Astrocyte of the spinal cord (primary cell): ENCODE results near the gene CLIP2.
"Not testable (repeated sequence)": the region's sequence is repeated elsewhere in the genome, so short reads cannot be mapped to it uniquely, and the experiment has no call there.

ENCODE experiments used
- DNase-seq: peaks from one replicate; pipeline ENCODE4 v3.0.0; 2011; ENCODE audit warnings: low read depth, low spot score
- H3K4me3 ChIP-seq: 2 replicates; pipeline ENCODE4 v1.5.1; 2011; ENCODE audit warnings: low read depth, mild to moderate bottlenecking, low read length, moderate library complexity
- in situ Hi-C: cut with HindIII; loops from 2 replicates; pipeline ENCODE4 v1.10.0; 2017; ENCODE audit warnings: low sequenced_read_pairs
- TF ChIP-seq, protein P1 (sequence below): IDR thresholded peaks from 2 replicates; pipeline ENCODE4 v1.5.1; 2012; ENCODE audit warnings: low read depth, mild to moderate bottlenecking, low read length, inconsistent platforms

Gene CLIP2

DNA sequence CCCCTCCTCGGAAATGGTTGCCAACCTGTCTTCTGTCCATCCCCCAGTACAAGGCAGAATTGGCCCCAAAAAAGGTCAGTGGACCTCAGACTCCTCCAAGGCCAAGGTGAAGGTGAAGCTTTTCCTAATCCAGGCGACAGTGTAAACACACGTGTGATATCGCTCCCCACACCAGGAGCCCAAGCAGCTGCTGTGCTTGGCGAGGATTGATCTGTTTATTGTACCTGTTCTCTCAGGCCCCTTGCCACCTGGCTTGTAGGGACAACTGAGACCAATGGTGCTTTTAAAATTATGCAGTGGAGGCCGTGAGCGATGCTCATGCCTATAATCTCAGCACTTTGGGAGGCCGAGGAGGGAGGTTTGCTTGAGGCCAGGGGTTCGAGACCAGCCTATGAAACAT lies 98.4 kb downstream of the CLIP2 start:
- H3K4me3 ChIP-seq: no peak overlapping the region
- in situ Hi-C loops: no loop called here
- no peak for DNase-seq
- TF ChIP-seq, protein P1, sequence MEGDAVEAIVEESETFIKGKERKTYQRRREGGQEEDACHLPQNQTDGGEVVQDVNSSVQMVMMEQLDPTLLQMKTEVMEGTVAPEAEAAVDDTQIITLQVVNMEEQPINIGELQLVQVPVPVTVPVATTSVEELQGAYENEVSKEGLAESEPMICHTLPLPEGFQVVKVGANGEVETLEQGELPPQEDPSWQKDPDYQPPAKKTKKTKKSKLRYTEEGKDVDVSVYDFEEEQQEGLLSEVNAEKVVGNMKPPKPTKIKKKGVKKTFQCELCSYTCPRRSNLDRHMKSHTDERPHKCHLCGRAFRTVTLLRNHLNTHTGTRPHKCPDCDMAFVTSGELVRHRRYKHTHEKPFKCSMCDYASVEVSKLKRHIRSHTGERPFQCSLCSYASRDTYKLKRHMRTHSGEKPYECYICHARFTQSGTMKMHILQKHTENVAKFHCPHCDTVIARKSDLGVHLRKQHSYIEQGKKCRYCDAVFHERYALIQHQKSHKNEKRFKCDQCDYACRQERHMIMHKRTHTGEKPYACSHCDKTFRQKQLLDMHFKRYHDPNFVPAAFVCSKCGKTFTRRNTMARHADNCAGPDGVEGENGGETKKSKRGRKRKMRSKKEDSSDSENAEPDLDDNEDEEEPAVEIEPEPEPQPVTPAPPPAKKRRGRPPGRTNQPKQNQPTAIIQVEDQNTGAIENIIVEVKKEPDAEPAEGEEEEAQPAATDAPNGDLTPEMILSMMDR: no peak

DNA sequence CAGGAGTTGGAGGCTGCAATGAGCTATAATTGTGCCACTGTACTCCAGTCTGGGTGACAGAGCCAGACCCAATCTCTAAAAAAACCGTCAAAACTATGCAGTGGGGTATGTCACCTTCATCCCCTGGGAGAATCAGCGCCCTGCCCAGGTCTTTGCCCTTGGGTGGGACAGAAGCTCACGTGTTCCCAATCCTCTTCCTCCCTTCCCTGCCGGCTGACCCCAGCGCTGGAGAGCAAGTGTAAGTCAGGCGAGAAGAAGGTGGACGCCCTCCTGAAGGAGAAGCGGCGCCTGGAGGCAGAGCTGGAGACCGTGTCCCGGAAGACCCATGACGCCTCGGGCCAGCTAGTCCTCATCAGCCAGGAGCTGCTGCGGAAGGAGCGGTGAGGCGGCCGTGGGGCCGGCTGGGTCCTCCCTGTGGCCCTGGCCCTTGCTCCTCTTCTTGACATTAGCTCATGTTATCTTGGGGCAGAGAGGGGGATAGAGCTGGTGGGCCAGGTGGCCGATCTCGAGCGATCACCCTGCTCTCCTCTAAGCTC lies 99.7 kb downstream of the CLIP2 start:
- TF ChIP-seq, protein P1: no peak
- in situ Hi-C loops: no loop called here

DNA sequence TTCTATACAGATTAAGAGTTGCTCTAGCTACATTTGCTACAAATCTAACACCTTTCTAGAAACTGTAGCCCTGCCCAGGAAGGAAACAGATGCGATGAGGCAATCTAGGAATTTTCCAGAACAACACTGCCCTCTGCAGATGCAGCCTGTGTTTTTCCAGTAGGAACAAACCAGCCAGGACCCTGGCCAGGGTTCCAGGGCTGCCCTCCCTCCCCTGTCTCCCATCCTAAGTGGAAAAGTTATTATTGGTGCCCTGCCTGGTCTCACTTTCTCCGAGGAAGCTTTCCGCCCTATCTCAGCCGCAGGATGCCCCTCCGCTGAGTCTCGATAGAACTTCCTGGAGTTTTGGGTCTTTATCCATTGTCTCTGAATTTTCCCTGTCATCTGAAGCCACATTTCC lies 104.5 kb downstream of the CLIP2 start:
- H3K4me3 ChIP-seq, in situ Hi-C loops: not testable (repeated sequence)
- peak; percentile 40 for DNase-seq
- TF ChIP-seq, protein P1: peak; percentile 47

More for the DNA sequence above, 99.7 kb downstream of the CLIP2 start:
- no peak for DNase-seq
- H3K4me3 ChIP-seq: no peak overlapping the region

DNA sequence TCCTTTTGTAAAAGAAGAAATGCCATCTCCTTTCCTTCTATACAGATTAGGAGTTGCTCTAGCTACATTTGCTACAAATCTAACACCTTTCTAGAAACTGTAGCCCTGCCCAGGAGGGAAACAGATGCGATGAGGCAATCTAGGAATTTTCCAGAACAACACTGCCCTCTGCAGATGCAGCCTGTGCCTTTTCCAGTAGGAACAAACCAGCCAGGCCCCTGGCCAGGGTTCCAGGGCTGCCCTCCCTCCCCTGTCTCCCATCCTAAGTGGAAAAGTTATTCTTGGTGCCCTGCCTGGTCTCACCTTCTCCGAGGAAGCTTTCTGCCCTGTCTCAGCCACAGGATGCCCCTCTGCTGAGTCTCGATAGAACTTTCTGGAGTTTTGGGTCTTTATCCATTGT lies 105.4 kb downstream of the CLIP2 start:
- peak; percentile 14 for DNase-seq
- in situ Hi-C loops, H3K4me3 ChIP-seq: not testable (repeated sequence)
- TF ChIP-seq, protein P1: peak; percentile 44

DNA sequence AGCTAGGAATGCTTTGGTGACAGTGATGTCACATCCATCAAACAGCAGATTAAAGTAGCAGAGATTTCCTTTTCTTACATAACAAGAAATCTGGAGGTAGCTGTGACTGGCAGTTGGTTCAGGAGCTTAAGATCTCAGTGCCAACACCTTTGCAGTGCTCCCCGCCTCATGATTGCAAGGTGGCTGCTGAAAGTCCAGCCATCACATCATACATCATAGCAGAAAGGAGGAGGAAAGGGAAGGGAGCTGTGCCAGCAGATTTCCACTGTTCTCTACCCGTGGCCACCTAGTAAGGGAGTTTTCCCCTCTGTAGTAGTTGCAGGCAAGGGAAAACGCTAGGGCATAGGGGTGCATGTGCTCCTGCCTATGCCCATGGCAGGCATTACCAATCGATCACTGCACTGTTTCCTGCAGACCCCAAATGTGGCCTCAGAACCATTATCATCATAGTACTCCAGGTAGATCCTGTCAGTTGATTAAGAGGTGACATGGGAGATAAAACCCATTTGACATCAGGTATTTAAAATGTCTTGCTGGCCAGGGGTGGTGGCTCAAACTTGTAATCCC lies 106.6 kb downstream of the CLIP2 start:
- no peak for DNase-seq
- no peak overlapping the region for H3K4me3 ChIP-seq
- TF ChIP-seq, protein P1: no peak
- in situ Hi-C loops: no loop called here

DNA sequence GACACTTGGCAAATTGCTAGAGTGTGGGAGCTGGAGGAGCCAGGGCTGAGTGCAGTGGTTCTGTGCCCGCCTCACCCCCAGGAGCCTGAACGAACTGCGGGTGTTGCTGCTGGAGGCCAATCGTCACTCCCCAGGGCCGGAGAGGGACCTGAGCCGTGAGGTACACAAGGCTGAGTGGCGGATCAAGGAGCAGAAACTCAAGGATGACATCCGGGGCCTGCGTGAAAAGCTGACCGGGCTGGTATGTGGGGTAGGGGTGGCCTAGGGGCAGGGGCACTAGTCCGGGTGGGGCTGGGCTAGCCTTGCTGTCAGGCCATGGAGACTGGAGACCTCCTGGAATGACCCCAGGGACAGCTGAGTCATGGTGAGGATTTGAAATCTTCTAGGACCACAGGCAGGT lies 107.8 kb downstream of the CLIP2 start:
- no peak overlapping the region for H3K4me3 ChIP-seq
- TF ChIP-seq, protein P1: no peak
- in situ Hi-C loops: no loop called here
- DNase-seq: no peak
